KG1 (cell line): ENCODE data around the gene CRKL.

Experiments
- DNase-seq: peaks from one replicate; lab custom pipeline; 2025; lab: John Stamatoyannopoulos, UW

The CRKL gene

DNA sequence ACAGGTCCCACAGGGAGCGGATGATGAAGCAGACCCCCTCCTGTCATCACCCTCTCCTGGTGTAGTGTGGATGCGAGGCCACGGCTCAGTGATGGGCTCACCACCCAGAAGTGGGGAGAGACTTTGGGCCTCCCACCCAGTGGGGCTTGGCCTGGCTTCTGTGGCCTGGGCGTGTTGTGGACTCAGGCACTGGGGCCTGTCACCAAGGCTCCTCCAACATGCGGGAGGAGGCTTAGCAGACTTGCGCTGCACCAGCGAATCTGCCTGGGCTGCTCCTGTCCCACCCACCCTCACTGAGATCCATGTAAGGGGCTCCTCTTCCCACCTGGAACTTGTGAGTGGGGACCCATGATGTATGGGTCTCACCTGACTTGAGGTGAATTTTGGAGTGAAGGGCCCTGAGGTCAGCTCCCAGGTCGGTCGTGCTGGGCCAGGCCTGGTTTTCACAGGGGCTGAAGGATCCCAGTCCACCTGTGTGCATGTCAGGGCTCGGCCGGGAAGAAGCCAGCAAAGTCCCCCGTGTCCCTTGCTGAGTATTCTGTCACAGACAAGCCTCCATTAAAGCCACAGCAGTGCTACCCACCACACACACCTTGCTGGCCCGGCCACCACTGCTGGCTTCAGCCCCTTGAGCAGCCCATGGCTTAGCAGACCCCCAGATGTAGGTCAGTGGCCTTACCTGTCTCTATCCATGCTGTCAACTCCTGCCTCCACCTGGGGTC is 80.5 kb downstream of the CRKL start:
- no peak for DNase-seq

DNA sequence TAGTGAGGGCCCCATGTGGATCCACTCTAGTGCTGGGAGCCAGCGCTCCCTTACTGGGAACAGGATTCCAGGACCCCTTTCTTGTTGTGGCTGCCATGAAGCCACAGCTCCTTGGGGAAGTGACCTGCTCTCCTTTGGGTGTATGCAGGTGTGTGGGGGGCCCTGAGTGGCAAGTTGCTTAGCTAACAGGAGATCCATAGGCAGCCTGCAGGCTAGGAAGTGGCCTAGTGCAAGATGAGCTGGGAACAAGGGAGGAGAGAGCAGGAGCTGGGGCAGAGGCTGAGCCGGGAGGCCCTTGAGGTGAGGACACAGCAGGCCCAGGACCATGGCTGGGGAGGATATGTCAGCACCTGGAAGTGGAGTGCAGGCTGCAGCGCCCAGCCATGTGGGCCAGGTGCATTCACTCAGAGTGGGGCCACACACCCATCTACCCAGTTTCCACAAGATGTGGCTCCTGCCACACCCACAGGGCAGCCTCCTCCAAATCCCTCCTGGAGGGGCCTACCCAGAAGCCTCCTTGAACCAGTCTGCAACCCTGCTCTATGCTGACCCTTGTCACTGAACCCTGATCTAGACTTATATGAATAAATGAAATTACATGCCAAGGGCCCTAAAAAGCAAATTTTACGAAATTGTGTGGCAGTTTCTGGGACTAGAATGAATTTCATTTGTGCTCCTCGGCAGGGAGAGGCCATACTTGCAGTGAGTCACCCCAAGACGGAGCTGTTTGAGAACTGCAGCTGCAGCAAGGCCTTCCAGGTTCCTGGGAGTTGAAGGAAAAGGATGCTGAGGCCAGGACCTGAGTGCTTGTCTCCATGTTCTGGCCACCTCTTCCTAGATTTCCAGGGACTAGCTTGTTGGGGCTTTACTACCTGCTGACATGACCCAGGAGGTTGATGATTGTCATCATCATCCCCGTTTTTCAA is 81.5 kb downstream of the CRKL start:
- no peak for DNase-seq

DNA sequence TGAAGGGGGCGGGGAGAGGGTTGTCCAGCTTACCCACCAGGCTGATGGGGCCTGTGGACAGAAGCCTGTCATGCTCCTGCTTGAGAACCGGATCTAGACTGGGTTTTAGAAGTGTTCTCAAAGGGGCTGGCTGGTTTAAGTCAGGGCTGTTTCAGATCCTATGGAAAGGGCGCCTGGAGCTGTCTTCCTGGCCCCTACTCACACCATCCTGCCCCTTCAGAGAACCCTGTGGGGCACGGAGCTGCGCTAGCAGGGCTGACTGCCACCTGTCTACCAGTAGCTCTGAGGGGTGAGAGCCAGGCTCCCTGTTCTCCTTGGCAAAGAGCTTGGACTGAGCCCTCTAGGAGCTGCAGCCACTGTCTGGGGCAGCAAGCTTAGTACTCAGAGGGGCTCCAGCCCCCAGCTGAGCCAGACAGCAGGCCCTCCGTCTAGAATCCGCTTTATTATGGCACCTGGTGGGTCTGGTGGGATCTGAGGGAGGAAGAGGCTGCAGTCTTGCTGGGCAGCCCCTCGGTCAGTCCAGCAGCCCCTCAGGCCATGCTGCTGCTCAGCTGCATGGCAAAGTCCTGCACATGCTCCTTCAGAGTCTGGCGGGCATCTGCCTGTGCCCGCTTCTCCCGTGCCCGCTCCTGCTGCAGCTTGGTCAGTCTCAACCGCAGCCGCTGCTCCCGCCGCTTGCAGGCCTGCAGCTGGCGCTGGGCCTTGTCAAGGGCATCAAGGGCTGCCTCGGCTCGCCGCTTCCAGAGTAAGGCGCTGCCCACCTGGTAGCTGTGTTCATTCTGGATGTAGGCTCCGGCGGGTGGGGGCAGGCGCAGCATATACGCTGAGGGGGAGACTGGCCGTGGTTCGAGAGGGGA is 82.4 kb downstream of the CRKL start:
- no peak for DNase-seq

DNA sequence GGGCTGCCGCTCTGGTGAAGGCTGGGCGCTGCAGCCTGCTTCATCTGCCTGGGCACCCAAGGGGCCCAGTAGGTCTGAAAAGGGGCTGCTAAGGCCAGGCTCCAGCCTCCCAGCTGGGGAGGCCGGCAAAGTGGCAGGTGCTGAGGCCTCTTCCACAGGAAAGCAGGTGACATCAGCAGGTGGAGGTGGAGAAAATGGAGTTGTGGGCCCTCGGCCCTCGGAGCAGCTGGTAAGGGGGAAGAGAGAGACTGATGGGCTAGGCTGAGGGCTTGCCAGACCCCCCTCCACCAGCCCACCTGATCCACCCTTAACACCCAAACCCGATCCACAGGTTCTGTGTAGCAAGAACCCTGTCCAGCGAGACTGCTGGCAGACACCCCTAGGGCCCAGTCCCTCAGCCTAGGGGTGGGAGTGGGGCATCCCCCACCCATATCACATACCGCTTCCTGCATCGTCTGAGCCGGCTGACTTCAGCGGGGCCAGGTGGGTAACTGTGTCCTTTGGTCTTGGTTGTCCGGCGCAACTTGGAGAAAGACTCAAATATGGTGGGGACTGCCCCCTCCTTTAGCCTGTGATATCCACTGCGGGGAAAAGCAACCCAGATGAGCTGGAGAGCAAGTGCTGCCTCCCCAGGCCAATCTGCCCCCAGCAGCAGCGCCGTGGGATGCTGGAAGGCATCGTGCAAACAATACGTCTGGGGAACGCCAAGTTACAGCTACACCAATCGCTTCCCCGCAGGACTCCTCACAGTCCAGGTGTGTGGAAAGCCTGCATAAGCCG is 83.2 kb downstream of the CRKL start:
- DNase-seq = no peak

DNA sequence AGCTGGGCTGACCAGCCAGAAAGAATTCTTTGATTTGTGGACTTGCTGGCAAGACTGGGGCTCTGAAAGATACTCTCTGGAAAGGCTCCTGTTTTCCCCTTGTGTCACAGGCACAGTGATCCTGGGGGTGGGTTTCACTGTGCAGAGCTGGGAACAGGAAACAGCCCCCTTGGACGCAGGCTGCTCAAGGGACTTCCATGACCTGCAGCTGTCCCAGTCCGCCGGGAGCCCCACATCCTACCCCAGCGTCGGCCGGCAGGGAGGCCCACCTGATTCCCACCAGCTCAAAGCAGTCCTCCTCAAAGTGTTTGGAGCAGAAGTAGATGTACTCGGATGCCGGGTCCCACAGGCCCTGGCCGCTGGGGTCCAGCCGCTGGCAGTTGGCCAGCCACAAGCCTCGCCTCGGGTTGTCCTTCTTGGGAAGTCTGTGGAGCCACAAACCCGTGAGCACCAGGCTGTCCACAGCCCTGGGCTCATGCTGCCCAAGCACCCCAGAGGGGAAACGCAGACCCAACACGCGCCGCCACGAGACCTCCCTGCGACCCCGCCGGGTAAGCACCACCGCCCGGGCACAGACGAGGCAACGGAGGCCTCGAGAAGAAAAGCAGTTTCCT is 83.9 kb downstream of the CRKL start:
- DNase-seq = no peak

DNA sequence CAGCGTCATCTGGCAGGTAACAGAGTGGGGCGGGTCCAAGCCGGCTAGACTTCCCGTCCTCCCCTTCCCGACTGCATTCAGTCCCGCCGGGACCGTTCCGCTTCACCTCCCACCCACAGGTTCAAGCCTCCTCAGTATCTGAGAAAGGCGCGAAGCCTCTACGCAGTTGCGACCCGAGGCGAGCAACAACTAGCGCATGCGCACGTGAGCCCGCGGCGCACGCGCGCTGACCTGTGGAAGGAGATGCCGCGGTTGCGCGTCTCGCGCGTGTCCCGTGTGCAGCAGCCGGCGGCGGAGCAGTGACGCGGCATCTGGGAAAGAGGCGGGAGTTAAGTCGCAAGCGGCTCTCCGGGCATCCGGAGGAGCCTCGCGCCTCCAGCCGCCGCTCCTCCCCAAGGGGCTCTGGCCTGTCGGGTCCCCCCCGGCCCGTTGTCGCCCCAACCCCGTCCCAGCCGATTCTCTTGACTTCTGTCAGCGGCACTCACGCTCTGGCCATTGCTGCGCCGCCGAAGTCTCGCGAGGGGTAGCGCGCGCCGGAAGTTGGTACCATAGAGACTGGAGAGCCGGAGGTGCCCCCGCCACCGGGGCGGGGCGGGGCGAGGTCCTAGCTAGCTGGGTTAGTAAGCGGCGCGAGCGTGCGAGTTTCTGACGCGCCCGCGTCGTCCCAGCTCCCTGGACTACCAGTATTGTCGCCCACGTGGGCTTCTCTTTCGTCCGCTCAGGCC is 84.6 kb downstream of the CRKL start, which contains the start of gene THAP7:
THAP7 (minus strand) TSS at position 518 of the 725 bp plus-strand sequence; CDS start at position 311, 207 bp downstream.
- peak; percentile 92 for DNase-seq
